ENCODE results near the gene MVB12B. TPM values are rescaled to one million over a fixed set of nuclear protein-coding genes. Genes with fewer than 3 reads are reported as not detected.

The MVB12B gene
- total RNA-seq, 1 donor from 2014 or later, result 12.8 TPM

GRCh38 chr9:126420643-126421564 is 94.3 kb downstream of the MVB12B start:
- H3K27me3 ChIP-seq (ENCODE audit: insufficient read depth, low read length), result no peaks in the 10 kb centered on the region
- Mint-ChIP-seq H3K27ac (ENCODE audit: unreplicated experiment) (no peak overlapping the region), H3K36me3 (ENCODE audit: low read depth, unreplicated experiment) (peaks cover 18% of the 10 kb centered on the region), H3K9me3 (ENCODE audit: unreplicated experiment) (no peaks in the 10 kb centered on the region), H3K27me3 (ENCODE audit: low read depth, unreplicated experiment) (peaks cover 3% of the 10 kb centered on the region), H3K4me3 (ENCODE audit: unreplicated experiment) (no peak overlapping the region), H3K4me1 (ENCODE audit: low read depth, unreplicated experiment) (peaks cover 19% of the 10 kb centered on the region)
- H3K27ac ChIP-seq (ENCODE audit: low read depth, low read length), result peak overlapping the region; percentile 16
- DNase-seq (ENCODE audit: low read depth) (peak; percentile 82), FAIRE-seq (no peak)
- no peaks in the 10 kb centered on the region for H3K36me3 ChIP-seq (ENCODE audit: insufficient read depth, low read length)
- H3K4me2 ChIP-seq (ENCODE audit: low read length), result peak overlapping the region; percentile 64
- H3K4me3 ChIP-seq (ENCODE audit: insufficient read depth, low read depth, low read length), result no peak overlapping the region
- H2AFZ ChIP-seq (ENCODE audit: low read depth, low read length), result no peak overlapping the region
- H4K20me1 ChIP-seq (ENCODE audit: insufficient read depth, low read length), result no peaks in the 10 kb centered on the region
- H3K79me2 ChIP-seq (ENCODE audit: insufficient read depth, low read length), result no peaks in the 10 kb centered on the region
- peaks cover 15% of the 10 kb centered on the region for H3K4me1 ChIP-seq (ENCODE audit: insufficient read depth, low read length)
- H3K9me3 ChIP-seq (ENCODE audit: insufficient read depth, low read depth, low read length), result no peaks in the 10 kb centered on the region
- H3K9ac ChIP-seq (ENCODE audit: low read length), result no peak overlapping the region
- TF ChIP-seq, protein P1, sequence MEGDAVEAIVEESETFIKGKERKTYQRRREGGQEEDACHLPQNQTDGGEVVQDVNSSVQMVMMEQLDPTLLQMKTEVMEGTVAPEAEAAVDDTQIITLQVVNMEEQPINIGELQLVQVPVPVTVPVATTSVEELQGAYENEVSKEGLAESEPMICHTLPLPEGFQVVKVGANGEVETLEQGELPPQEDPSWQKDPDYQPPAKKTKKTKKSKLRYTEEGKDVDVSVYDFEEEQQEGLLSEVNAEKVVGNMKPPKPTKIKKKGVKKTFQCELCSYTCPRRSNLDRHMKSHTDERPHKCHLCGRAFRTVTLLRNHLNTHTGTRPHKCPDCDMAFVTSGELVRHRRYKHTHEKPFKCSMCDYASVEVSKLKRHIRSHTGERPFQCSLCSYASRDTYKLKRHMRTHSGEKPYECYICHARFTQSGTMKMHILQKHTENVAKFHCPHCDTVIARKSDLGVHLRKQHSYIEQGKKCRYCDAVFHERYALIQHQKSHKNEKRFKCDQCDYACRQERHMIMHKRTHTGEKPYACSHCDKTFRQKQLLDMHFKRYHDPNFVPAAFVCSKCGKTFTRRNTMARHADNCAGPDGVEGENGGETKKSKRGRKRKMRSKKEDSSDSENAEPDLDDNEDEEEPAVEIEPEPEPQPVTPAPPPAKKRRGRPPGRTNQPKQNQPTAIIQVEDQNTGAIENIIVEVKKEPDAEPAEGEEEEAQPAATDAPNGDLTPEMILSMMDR (IDR thresholded peaks at IDR 0.05; ENCODE audit: insufficient read depth, low read depth, low read length), result no peak
- TF ChIP-seq EZH2 (IDR thresholded peaks at IDR 0.05; ENCODE audit: insufficient read depth, low read length), result no peak

- Histone ChIP-seq H3K9me3 (ENCODE audit: insufficient read depth, low read depth, low read length) (no peaks in the 10 kb centered on the region), H3K27ac (ENCODE audit: low read depth, low read length) (no peak overlapping the region), H3K4me3 (ENCODE audit: insufficient read depth, low read depth, low read length) (no peak overlapping the region), H3K79me2 (ENCODE audit: insufficient read depth, low read length) (no peaks in the 10 kb centered on the region), H2AFZ (ENCODE audit: low read depth, low read length) (no peak overlapping the region), H4K20me1 (ENCODE audit: insufficient read depth, low read length) (no peaks in the 10 kb centered on the region), H3K27me3 (ENCODE audit: insufficient read depth, low read length) (no peaks in the 10 kb centered on the region), H3K9ac (ENCODE audit: low read length) (no peak overlapping the region), H3K4me1 (ENCODE audit: insufficient read depth, low read length) (peaks cover 15% of the 10 kb centered on the region), H3K36me3 (ENCODE audit: insufficient read depth, low read length) (no peaks in the 10 kb centered on the region), H3K4me2 (ENCODE audit: low read length) (no peak overlapping the region)
- Mint-ChIP-seq H3K27ac (ENCODE audit: unreplicated experiment) (no peak overlapping the region), H3K4me1 (ENCODE audit: low read depth, unreplicated experiment) (peaks cover 19% of the 10 kb centered on the region), H3K4me3 (ENCODE audit: unreplicated experiment) (no peak overlapping the region), H3K9me3 (ENCODE audit: unreplicated experiment) (no peaks in the 10 kb centered on the region), H3K36me3 (ENCODE audit: low read depth, unreplicated experiment) (peaks cover 18% of the 10 kb centered on the region), H3K27me3 (ENCODE audit: low read depth, unreplicated experiment) (peaks cover 3% of the 10 kb centered on the region)
- TF ChIP-seq, protein P1 (IDR thresholded peaks at IDR 0.05; ENCODE audit: insufficient read depth, low read depth, low read length), result no peak
- no peak for TF ChIP-seq EZH2 (IDR thresholded peaks at IDR 0.05; ENCODE audit: insufficient read depth, low read length)
- no peak for FAIRE-seq
- DNase-seq (ENCODE audit: low read depth), result no peak
These were observed 95.2 kb downstream of the MVB12B start for GRCh38 chr9:126421567-126422428.

All from astrocyte (in vitro differentiated cells and primary cell).